ENCODE results near the gene FARS2.

Gene FARS2

GRCh38 chr6:5511954-5512353, 250.6 kb downstream of the FARS2 start:
- Histone ChIP-seq H3K36me3 (ENCODE audit: control insufficient read depth, insufficient read depth, low read length) (no peaks in the 10 kb centered on the region), H3K9ac (ENCODE audit: low read length) (no peak overlapping the region), H3K9me3 (ENCODE audit: control insufficient read depth, low read length) (no peaks in the 10 kb centered on the region), H3K4me1 (ENCODE audit: control insufficient read depth, insufficient read depth, low read length) (peaks cover 12% of the 10 kb centered on the region), H3K4me3 (ENCODE audit: low read length) (no peak overlapping the region), H3K27me3 (ENCODE audit: control insufficient read depth, insufficient read depth, low read length) (no peaks in the 10 kb centered on the region)

DNA sequence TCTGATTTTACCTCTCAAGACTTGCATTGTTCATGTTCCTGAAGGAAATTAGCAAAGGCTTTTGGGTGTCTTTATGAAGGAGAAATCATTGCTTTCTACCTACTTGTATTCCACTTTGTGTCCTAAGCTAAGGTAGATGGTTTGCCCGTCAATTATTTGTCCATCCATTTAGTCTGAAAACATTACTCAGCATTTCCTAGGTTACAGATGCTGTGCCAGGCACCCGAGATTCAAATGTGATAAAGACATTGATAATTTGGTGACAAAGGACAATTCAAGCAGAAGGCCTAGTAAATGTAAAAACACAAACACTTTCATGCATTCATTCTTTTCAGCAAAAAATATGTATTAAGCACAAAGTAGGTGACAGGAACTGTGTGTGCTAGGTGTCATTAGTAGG, 251.1 kb downstream of the FARS2 start:
- Histone ChIP-seq H3K4me1 (ENCODE audit: control insufficient read depth, insufficient read depth, low read length) (peaks cover 12% of the 10 kb centered on the region), H3K27me3 (ENCODE audit: control insufficient read depth, insufficient read depth, low read length) (no peaks in the 10 kb centered on the region), H3K36me3 (ENCODE audit: control insufficient read depth, insufficient read depth, low read length) (no peaks in the 10 kb centered on the region), H3K4me3 (ENCODE audit: low read length) (no peak overlapping the region), H3K9ac (ENCODE audit: low read length) (no peak overlapping the region), H3K9me3 (ENCODE audit: control insufficient read depth, low read length) (no peaks in the 10 kb centered on the region)

DNA sequence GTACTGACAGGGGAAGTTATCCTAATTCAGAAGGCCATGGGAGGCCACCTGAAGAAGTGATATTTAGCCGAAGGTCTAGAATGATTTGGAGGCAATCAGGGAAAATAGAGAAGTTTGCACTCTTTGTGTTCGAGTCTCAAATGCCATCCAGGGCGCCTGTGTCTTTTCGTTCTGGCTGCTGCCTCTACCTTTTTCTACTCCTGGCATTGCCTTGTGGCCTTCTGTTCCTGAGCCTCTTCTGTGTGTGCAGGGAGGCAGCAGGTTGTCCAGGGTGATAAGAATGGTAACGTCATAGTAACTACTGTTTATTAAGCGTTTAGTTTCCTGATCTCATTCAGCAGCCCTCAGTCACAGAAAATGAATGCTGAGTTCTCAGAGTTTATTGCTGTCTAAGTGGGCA, 252.1 kb downstream of the FARS2 start:
- peaks cover 12% of the 10 kb centered on the region for H3K4me1 ChIP-seq (ENCODE audit: control insufficient read depth, insufficient read depth, low read length)
- no peaks in the 10 kb centered on the region for H3K9me3 ChIP-seq (ENCODE audit: control insufficient read depth, low read length)
- H3K9ac ChIP-seq (ENCODE audit: low read length), result no peak overlapping the region
- H3K27me3 ChIP-seq (ENCODE audit: control insufficient read depth, insufficient read depth, low read length), result no peaks in the 10 kb centered on the region
- no peak overlapping the region for H3K4me3 ChIP-seq (ENCODE audit: low read length)
- H3K36me3 ChIP-seq (ENCODE audit: control insufficient read depth, insufficient read depth, low read length), result no peaks in the 10 kb centered on the region

GRCh38 chr6:5514353-5514752, 253.0 kb downstream of the FARS2 start:
- no peaks in the 10 kb centered on the region for H3K27me3 ChIP-seq (ENCODE audit: control insufficient read depth, insufficient read depth, low read length)
- H3K36me3 ChIP-seq (ENCODE audit: control insufficient read depth, insufficient read depth, low read length), result no peaks in the 10 kb centered on the region
- H3K4me3 ChIP-seq (ENCODE audit: low read length), result no peak overlapping the region
- no peaks in the 10 kb centered on the region for H3K9me3 ChIP-seq (ENCODE audit: control insufficient read depth, low read length)
- H3K9ac ChIP-seq (ENCODE audit: low read length), result no peak overlapping the region
- peaks cover 12% of the 10 kb centered on the region for H3K4me1 ChIP-seq (ENCODE audit: control insufficient read depth, insufficient read depth, low read length)

DNA sequence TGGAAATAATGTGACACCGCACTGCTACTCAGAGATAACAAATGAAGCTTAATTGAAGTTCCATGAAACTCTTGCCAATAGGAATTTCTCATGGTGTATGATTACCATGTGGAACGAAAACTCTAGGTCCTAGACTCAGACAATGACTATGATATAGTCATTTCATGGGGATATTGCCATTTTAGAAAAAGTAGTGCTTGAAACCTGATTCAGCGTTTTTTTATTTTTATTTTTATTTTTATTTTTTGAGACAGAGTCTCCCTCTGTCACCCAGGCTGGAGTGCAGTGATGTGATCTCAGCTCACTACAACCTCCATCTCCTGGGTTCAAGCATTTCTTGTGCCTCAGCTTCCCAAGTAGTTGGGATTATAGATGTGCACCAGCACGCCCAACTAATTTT, 253.9 kb downstream of the FARS2 start:
- Histone ChIP-seq H3K4me3 (ENCODE audit: low read length) (no peak overlapping the region), H3K36me3 (ENCODE audit: control insufficient read depth, insufficient read depth, low read length) (no peaks in the 10 kb centered on the region), H3K9ac (ENCODE audit: low read length) (no peak overlapping the region), H3K27me3 (ENCODE audit: control insufficient read depth, insufficient read depth, low read length) (no peaks in the 10 kb centered on the region), H3K9me3 (ENCODE audit: control insufficient read depth, low read length) (no peaks in the 10 kb centered on the region), H3K4me1 (ENCODE audit: control insufficient read depth, insufficient read depth, low read length) (peaks cover 12% of the 10 kb centered on the region)

DNA sequence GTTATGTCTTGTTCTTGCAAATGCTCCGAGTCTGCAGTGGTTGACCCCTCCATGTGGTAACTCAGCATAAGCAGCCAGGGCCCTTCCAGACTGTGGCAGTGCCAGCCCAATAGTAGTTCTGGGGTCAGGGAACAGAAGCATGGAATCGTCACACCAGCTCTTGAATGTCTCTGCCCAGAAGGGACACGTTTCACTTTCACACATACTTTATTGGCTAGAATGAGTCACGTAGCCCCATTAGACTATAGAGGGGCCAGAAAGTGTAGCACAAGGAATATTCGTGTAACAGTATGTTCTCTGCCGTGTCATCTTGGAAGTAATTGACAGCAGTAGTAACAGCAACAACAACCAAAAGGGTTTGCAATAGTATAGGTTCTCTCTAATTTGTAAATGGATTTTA, 254.7 kb downstream of the FARS2 start:
- H3K36me3 ChIP-seq (ENCODE audit: control insufficient read depth, insufficient read depth, low read length), result no peaks in the 10 kb centered on the region
- no peaks in the 10 kb centered on the region for H3K9me3 ChIP-seq (ENCODE audit: control insufficient read depth, low read length)
- no peaks in the 10 kb centered on the region for H3K27me3 ChIP-seq (ENCODE audit: control insufficient read depth, insufficient read depth, low read length)
- no peak overlapping the region for H3K4me3 ChIP-seq (ENCODE audit: low read length)
- H3K4me1 ChIP-seq (ENCODE audit: control insufficient read depth, insufficient read depth, low read length), result peaks cover 12% of the 10 kb centered on the region
- H3K9ac ChIP-seq (ENCODE audit: low read length), result no peak overlapping the region

- no peak overlapping the region for H3K4me3 ChIP-seq (ENCODE audit: low read length)
- H3K27me3 ChIP-seq (ENCODE audit: control insufficient read depth, insufficient read depth, low read length), result no peaks in the 10 kb centered on the region
- H3K36me3 ChIP-seq (ENCODE audit: control insufficient read depth, insufficient read depth, low read length), result no peaks in the 10 kb centered on the region
- H3K9ac ChIP-seq (ENCODE audit: low read length), result no peak overlapping the region
- H3K9me3 ChIP-seq (ENCODE audit: control insufficient read depth, low read length), result no peaks in the 10 kb centered on the region
- peaks cover 10% of the 10 kb centered on the region for H3K4me1 ChIP-seq (ENCODE audit: control insufficient read depth, insufficient read depth, low read length)
Observed at GRCh38 chr6:5517796-5518195, 256.5 kb downstream of the FARS2 start.

- no peaks in the 10 kb centered on the region for H3K9me3 ChIP-seq (ENCODE audit: control insufficient read depth, low read length)
- no peaks in the 10 kb centered on the region for H3K27me3 ChIP-seq (ENCODE audit: control insufficient read depth, insufficient read depth, low read length)
- no peak overlapping the region for H3K4me3 ChIP-seq (ENCODE audit: low read length)
- H3K4me1 ChIP-seq (ENCODE audit: control insufficient read depth, insufficient read depth, low read length), result no peaks in the 10 kb centered on the region
- no peak overlapping the region for H3K9ac ChIP-seq (ENCODE audit: low read length)
- H3K36me3 ChIP-seq (ENCODE audit: control insufficient read depth, insufficient read depth, low read length), result no peaks in the 10 kb centered on the region
Observed at GRCh38 chr6:5518936-5519491, 257.7 kb downstream of the FARS2 start.

- Histone ChIP-seq H3K4me1 (ENCODE audit: control insufficient read depth, insufficient read depth, low read length) (no peaks in the 10 kb centered on the region), H3K36me3 (ENCODE audit: control insufficient read depth, insufficient read depth, low read length) (no peaks in the 10 kb centered on the region), H3K27me3 (ENCODE audit: control insufficient read depth, insufficient read depth, low read length) (no peaks in the 10 kb centered on the region)
Observed at GRCh38 chr6:5520796-5521195, 259.5 kb downstream of the FARS2 start.

GRCh38 chr6:5521322-5521721, 260.0 kb downstream of the FARS2 start:
- Histone ChIP-seq H3K4me1 (ENCODE audit: control insufficient read depth, insufficient read depth, low read length) (no peaks in the 10 kb centered on the region), H3K9me3 (ENCODE audit: control insufficient read depth, low read length) (no peaks in the 10 kb centered on the region), H3K9ac (ENCODE audit: low read length) (no peak overlapping the region), H3K36me3 (ENCODE audit: control insufficient read depth, insufficient read depth, low read length) (no peaks in the 10 kb centered on the region), H3K4me3 (ENCODE audit: low read length) (no peak overlapping the region), H3K27me3 (ENCODE audit: control insufficient read depth, insufficient read depth, low read length) (no peaks in the 10 kb centered on the region)

More at GRCh38 chr6:5520796-5521195, 259.5 kb downstream of the FARS2 start:
- Histone ChIP-seq H3K9me3 (ENCODE audit: control insufficient read depth, low read length) (no peaks in the 10 kb centered on the region), H3K9ac (ENCODE audit: low read length) (no peak overlapping the region), H3K4me3 (ENCODE audit: low read length) (no peak overlapping the region)

DNA sequence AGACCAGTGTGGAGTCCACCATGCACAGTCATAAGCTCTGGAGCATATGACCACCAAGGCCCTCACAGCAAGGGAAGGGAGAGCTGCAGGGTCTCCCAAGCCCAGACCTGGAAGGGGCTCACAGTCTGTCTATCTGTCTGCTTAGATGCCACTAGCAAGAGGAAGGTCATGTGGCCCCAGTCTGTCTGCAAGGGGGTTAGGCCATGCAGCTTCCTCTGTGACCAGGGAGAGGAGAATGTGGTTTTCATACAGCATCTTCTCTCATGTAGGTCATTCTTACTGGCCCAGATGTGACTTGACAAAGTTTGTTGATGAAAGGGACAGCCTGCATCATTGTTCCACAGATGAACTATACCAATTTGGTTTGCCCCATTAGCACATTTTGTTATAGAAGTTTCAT, 260.8 kb downstream of the FARS2 start:
- Histone ChIP-seq H3K36me3 (ENCODE audit: control insufficient read depth, insufficient read depth, low read length) (no peaks in the 10 kb centered on the region), H3K4me3 (ENCODE audit: low read length) (no peak overlapping the region), H3K9me3 (ENCODE audit: control insufficient read depth, low read length) (no peaks in the 10 kb centered on the region), H3K9ac (ENCODE audit: low read length) (no peak overlapping the region), H3K27me3 (ENCODE audit: control insufficient read depth, insufficient read depth, low read length) (no peaks in the 10 kb centered on the region), H3K4me1 (ENCODE audit: control insufficient read depth, insufficient read depth, low read length) (no peaks in the 10 kb centered on the region)

- no peaks in the 10 kb centered on the region for H3K9me3 ChIP-seq (ENCODE audit: control insufficient read depth, low read length)
- H3K4me1 ChIP-seq (ENCODE audit: control insufficient read depth, insufficient read depth, low read length), result no peaks in the 10 kb centered on the region
- H3K27me3 ChIP-seq (ENCODE audit: control insufficient read depth, insufficient read depth, low read length), result no peaks in the 10 kb centered on the region
- no peak overlapping the region for H3K4me3 ChIP-seq (ENCODE audit: low read length)
- no peak overlapping the region for H3K9ac ChIP-seq (ENCODE audit: low read length)
- H3K36me3 ChIP-seq (ENCODE audit: control insufficient read depth, insufficient read depth, low read length), result no peaks in the 10 kb centered on the region
Observed at GRCh38 chr6:5524110-5524509, 262.8 kb downstream of the FARS2 start.

GRCh38 chr6:5525209-5525608, 263.9 kb downstream of the FARS2 start:
- Histone ChIP-seq H3K27me3 (ENCODE audit: control insufficient read depth, insufficient read depth, low read length) (no peaks in the 10 kb centered on the region), H3K36me3 (ENCODE audit: control insufficient read depth, insufficient read depth, low read length) (no peaks in the 10 kb centered on the region), H3K9me3 (ENCODE audit: control insufficient read depth, low read length) (no peaks in the 10 kb centered on the region), H3K9ac (ENCODE audit: low read length) (no peak overlapping the region), H3K4me1 (ENCODE audit: control insufficient read depth, insufficient read depth, low read length) (no peaks in the 10 kb centered on the region), H3K4me3 (ENCODE audit: low read length) (no peak overlapping the region)
